Iris pigment epithelial cell (primary cell): ENCODE measurements around the gene INSR.
A peak's percentile ranks its signal among the peaks of the same experiment; 100 is the strongest.

ENCODE experiments used
- DNase-seq: peaks from one replicate; pipeline ENCODE4 v3.0.0-alpha.2; 2011; ENCODE audit warnings: low read depth

Gene INSR

DNA sequence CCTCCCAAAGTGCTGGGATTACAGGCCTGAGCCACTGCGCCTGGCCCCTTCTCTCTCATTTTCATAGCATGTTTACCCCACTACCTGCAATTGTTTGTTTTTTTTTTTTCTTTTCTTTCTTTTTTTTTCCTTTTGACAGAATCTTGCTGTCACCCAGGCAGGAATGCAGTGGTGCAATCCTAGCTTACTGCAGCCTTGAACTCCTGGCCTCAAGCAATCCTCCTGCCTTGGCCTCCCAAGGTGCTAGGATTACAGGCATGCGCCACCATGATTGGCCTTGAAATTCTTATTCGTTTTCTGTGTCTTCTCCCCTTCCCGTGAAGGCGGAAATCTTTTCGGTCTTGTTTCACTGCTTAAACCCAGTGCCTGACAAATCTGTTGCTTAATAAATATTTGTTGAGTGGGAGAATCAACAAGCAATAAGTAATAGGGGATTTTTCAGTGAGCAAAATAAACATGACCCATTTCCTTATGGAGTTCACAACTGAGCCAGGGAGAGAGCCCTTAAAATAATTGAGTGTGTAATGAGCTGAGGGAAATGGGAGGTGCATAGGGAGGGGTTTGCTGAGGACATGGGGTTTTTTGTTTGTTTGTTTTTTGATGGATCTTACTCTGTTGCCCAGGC, 1.8 kb upstream of the INSR start:
- DNase-seq, result no peak

DNA sequence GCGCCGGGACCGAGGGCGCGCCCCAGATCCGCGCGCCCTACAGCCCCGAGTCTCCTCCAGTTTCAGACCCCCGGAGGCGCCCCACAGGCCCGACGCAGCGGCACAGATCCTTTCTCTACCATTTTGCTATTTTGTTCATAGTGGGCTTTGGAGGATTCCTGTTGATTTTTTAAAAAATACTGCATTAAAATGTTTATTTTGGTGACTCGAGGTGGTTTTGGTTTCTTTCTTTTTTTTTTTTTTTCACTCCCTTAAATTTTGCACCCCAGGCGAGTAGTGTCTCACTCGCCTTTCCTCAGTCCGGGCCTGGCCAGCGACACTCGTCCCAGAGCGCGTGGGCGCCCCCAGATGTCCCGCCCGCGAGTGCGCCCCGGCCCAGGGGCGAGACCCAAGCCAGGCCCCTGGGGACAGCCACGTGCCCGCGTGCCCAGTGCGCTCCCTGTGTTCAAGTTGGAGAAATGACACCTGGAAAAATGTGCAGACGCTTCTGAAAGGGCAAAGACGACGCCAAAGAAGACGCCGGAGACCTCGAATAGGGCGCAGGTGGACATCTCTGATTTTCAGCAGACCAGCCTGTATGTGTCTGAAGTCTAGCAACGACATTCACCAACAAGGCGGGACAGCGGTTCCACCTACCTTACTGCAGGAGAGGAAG, 471 bp upstream of the INSR start:
- peak; percentile 11 for DNase-seq

DNA sequence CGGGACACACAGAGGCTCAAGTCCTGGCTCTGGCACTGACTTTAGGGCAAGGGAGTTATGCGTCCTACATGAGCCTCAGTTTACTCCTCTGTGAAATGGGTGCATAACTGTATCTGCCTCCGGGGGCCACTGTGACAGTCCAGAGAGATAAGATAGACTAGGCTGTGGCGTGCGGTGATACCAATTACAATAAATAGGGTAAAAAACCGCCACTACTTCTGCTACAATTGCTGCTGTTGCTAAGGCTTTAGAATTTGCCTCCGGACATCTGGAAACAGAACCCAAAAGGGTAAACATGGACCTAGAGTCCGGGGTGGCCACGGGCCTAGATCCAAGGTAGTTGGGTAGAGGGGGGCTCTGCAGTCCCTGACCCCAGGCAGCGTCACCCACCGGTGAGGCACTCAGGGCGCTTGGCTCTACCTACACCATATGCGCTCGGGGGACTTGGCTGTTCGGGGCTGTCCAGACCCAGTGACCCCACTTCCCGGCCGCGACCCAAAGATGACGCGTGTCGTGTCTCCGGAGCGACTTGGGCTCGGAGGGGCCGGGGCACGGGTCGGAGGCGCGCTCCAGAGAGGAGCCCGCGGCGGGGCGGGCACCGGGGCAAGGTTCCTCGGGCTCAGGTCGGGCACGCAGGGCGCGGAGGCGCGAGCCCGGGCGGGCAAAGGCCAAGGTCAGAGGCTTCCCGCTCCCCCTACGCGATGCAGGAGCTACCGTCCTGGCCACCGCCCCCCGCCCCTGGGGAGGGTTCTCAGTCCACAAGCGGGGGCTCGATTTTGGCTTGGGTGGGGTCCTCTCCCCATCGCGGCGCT, 1.1 kb downstream of the INSR start:
- no peak for DNase-seq

DNA sequence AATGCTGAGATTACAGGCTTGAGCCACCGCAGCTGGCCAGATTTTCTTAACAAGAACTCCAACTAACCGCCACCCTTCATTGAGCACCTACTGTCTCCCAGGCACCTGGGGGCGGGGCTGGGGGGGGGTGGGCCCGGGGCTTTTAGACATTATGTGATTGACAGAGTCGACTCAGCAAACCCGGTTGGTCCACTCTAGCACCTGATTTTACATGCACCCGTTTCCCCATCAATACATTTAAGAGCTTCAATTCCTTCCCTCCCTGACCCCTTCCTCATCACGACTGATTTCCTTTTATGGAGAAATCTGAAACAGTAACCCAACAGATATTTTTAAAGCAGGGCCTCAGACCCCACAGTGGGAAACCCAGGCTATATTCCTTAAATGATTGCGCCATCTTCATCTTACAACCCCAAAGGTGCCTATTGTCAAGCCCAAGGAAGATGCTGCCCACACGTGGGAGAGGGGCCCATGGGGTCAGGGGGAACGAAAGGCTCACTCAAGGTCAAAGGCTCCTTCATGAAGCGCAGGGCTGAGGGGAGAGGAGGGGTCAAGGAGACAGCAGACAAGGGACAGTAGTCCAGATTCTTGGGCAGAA, 1.8 kb downstream of the INSR start:
- DNase-seq, result no peak

DNA sequence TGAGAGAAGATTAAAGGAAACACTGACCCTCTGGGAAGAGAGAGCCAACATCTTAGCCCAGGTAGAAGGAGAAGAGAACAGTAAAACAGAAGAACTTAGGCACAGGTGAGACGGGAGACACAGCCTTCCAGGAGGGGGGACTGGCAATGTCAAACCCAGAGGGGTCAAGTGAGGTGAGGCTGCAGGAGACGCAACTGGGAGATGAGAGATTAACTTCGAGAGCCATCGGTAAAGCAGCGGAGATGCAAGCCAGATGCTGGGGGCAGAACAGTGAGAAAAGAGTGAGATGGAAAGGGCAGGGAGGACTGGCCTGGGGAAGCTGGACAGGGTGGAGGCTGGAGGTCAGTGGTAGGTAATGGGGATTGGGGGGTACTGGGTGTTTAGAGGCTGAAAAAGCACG, 5.2 kb downstream of the INSR start:
- no peak for DNase-seq

DNA sequence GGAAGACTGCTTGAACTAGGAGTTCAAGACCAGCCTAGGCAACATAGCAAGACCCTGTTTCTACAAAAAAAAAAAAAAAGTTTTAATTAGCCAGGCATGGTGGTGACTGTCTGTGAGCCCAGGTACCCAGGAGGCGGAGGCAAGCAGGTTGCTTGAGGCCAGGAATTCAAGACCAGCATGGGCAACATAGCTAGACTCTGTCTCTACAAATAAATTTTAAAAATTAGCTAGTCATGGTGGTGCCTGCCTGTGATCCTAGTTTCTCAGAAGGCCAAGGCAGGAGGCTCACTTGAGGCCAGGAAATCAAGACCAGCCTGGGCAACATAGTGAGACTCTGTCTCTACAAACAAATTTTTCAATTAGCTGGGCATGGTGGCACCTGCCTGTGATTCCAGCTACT, 6.1 kb downstream of the INSR start:
- no peak for DNase-seq

DNA sequence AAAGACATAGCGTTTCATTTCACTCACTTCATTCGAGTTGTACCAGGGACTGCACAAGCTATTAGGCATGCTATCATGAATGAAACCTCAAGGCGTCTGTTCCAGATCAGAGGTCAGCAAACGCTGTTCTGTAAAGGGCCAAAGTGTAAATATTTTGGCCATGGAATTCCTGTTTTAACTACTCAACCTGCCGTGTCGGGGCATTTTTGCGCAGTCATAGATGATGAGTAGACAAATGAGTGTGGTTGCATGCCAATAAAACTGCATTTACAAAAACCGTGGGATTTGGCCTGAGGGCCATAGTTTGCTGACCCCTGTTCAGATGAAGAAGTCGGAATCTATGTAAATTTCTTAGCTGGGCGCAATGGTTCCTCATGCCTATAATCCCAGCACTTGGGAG, 6.5 kb downstream of the INSR start:
- no peak for DNase-seq

DNA sequence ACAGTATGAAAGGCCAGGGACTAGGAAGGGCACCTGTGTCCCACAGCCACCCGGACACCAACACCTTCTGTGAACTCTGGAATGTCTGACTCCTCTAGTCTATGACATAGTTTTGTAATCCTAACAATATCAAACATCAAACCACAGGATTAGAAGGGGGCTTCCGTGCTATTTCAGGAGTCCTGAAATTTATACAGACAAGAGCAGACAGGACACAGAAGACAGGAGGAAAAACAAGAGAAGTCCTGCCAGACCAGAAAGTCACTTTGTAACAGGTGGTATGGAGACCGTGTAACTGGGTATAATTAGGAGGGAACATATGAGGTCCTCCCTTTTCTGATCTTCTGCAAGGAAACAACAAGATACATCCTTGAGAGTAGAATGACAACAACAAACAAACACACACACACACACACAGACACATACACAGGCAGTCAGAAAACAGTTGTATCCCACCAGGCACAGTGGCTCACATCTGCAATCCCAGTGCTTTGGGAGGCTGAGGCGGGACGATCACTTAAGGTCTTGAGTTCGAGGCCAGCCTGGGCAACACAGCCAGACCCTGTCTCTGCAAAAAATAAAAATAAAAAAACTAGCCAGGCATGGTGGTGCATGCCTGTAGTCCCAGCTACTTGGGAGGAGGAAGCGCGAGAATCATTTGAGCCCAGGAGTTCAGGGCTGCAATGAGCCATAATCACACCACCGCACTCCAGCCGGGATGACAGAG, 13.1 kb downstream of the INSR start:
- DNase-seq, result no peak

DNA sequence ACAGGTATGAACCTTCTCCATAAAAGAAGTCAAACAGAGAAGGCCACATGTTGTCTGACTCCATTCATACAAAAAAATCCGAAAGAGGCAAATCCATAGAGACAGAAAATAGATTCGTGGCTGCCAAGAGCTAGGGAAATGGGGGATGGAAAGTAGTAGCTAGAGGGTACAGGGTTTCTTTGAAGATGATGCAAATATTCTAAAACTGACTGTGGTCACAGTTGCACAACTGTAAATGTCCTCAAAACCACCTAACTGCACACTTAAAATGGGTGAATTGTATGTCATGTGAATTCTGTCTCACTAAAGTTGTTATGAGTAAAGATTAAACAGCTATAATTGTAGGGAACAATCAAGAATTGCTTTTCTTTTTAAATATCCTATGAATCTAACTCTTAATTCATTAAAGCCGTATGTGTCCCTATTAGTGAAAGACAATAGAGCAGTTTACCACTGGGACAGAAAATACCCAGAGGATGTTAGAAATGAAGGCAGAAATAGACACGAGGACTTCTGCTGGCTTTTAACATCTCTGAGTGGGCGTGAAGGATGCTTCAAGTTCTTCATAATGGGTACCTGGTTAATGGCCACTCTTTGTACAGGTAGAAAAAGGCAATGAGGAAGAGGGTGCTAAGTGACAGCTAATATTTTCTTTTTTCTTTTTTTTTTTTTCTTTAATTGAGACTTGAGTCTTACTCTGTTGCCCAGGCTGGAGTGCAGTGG, 21.2 kb downstream of the INSR start:
- no peak for DNase-seq

DNA sequence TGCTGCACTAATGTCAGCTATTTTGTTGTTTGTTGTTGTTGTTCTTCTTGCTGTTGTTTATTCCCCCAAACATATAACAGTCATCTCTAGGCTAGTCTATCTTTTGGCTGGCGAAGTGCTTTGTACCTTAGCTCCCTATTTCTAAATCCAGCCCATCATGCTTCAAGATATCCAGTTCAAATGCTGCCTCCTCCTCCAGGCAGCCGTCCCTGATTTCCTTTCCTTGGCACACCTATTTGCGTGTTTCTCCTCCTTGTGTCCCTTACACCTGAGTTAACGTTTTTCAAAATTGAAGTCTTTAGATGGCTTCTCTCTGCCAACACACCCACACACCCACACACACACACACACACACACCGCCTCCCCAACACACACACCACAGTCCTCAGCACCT, 25.5 kb downstream of the INSR start:
- DNase-seq, result no peak

DNA sequence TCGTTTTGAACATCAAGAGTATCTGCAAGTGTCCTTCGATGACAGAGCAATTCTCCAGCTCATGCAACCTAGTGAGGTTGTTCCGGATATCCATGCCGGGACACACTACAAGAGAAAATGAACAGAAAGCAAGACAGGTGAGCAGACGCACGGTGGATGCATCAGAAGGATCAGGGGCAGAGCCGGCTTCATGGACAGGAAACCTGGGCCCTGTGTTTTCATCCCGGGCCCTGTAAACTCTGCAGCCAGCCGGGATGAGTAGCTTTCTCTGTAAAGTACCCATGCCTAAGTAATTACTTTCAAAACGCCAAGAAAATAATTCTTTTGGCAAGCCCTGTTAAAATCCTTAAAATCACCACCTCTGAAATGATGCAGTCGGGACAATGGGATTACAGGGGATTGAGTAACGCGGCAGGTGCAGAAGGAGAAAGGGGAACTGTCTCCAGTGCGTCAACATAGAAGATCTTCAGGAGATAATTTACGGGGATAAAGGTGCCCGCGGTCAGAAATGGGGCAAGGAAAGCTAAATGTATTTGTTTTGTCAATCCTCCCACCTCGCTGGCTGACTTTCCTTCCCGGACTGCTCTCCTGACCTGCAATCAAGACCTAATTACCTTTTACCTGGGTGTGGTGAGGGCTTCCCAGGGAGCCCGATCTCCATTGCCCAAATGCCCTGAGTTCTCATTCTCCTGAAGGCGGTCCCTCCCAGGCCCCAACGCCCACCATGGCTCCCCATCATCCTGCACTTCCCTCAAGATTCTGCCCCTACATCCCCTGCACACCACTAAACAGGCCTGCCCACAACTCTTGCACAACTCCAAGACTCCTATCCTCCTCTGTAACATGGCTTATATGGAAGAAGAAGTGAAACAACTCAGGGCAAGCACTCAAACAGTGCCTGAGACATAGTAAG, 26.2 kb downstream of the INSR start:
- DNase-seq, result no peak

DNA sequence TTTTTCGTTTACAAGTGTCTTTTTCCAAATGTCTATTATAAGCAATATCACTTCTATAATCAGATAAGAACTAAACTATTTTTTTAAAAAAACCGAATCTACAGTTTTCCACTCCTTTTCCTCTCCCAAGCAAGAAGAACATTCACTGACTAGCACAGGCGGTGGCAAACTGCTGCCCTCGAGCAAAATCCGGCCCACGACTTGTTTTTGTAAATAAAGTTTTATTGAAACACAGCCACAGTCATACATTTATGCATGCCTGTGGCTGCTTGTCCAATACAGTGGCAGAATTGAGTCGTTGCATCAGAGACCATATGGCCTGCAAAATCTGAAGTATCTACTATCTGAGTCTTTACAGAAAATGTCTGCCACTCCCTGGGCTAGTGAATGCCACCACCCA, 27.4 kb downstream of the INSR start:
- DNase-seq, result no peak

DNA sequence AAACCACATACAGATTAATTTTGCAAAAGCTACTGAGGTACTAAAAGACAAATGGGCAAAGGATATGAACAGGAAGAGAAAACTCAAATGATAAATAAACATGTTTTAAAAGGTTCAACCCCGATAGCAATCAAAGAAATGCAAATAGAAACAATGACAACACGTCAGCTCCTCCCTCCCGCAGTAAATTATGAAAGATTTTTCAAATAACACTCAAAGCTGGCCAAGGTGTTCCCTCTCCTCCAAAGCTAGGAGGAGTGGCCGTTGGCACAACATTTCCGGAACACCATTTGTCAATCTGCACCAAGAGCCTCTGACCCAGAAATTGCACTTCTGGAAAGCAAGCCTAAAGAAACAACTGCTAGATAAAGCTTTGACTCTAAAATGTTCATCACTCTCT, 28.3 kb downstream of the INSR start:
- DNase-seq, result no peak

DNA sequence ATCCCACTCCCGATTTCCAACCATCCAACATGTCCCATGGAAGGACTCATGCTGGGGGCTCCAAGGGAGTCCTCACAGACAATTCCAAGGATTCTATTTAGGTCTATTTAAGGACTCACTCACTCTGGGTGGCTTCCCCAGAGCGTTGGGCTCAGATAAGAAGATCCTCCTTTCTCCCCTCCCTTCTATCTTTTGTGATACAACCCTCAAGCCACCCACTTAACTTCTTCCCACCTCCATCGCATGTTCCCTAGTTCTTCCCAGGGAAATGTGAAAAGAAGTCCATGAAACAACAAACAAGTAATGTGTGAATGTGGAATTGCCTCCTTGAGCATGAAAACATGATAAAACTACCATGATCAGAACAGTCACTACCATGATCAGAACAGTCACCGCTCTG, 29.4 kb downstream of the INSR start:
- no peak for DNase-seq

DNA sequence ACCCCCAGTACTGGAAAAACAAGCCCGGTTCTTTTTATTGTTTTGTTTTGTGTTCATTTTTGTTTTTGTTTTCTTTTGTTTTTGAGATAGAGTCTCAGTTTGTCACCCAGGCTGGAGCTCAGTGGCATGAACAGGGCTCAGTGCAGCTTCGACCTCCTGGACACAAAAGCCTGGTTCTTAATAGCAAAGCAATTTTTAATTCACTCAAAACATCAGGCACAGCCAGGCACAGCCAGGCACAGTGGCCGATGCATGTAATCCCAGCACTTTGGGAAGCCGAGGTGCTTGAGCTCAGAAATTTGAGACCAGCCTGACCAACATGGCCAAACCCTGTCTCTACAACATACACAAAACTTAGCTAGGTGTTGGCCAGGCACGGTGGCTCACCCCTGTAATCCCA, 30.7 kb downstream of the INSR start:
- DNase-seq, result no peak

DNA sequence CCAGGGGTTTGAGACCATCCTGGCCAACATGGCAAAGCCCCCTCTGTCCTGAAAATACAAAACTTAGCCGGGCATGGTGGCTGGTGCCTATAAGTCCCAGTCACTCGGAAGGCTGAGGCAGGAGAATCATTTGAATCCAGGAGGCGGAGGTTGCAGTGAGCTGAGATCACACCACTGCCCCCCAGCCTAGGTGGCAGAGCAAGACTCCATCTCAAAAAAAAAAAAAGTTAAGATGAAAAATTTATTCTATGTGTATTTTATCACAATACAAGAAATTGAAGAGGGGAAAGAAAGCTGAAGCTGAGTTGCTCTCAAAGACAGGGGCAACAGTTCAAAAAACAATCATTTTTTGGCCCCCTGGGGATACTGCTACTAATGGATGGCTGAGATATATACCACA, 31.1 kb downstream of the INSR start:
- no peak for DNase-seq

DNA sequence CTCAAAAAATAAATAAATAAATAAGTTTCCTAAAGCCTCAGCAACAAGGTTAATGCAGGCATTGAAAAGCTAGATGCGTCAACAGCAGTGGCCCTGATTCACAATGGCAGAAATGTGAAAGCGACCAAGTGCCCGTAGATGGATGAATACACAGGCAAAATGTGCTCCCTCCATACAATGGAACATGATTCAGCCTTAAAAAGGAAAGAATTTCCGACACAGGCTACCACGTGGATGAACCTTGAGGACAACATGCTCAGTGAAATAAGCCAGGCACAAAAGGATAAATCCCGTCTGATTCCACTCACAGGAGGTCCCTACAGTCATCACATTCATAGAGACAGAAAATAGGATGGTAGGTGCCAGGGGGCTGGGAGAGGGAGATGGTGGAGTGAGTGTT, 31.7 kb downstream of the INSR start:
- DNase-seq, result no peak

DNA sequence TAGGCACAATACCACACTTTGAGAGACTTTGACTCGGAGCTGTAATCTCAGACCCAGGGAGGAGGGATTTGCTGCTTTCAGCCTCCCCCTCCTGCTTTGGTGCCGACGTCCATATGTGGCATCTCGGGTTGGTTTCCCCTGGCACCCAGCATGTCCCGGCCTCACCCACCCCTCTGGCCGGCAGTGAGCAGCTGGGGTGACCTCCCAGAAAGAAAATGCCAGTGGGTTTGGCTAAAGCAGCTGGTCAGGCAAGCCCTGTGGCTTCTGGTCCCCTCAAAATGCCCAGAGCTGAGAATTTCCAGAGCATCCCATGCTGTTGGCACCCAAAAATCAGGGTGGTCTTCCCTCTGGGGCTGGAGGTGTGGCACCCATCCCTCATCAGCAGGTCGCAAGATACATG, 34.1 kb downstream of the INSR start:
- no peak for DNase-seq

DNA sequence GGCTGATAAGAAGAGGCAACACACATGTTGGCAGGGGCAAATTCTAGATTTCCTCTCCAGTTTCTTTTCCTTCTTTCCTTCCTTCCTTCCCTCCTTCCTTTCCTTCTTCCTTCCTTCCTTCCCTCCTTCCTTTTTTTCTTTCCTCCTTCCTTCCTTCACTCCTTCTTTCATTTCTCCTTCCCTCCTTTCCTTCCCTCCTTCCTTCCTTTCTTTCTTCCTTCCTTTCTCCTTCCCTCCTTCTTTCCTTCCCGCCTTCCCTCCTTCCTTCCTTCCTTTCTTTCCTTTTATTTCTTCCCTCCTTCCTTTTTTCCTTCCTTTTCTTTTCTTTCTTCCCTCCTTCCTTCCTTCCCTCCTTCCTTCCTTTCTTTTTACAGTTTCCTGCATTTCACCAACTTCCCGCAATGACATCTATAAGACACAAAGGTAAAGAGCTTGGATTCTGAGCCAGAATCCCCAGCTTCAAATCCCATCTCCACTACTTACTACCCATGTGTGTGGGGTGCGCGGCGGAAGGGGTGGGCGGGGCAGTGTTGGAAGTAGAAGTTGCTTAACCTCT, 35.3 kb downstream of the INSR start:
- no peak for DNase-seq
